Astrocyte (in vitro differentiated cells and primary cell): ENCODE measurements around the gene HOXD9.

Experiments
- CTCF ChIP-seq: IDR thresholded peaks from 2 replicates; pipeline ENCODE4 v1.5.1; 2011; ENCODE audit warnings: low read depth, mild to moderate bottlenecking, inconsistent platforms, low read length, moderate library complexity; ENCODE audit not compliant: insufficient read depth
- EZH2 ChIP-seq: IDR thresholded peaks from 2 replicates; pipeline ENCODE4 v1.6.1; 2012; ENCODE audit warnings: mild to moderate bottlenecking, low read length, inconsistent platforms; ENCODE audit not compliant: insufficient read depth

GRCh38 chr2:176172895-176173566, 50.5 kb downstream of the HOXD9 start:
- TF ChIP-seq CTCF: no peak
- no peak for TF ChIP-seq EZH2
